IPS-11a (cell line): ENCODE measurements around the gene ATAD5.
A peak's percentile ranks its signal among the peaks of the same experiment; 100 is the strongest.
"Not testable (repeated sequence)": the region's sequence is repeated elsewhere in the genome, so short reads cannot be mapped to it uniquely, and the experiment has no call there.

Experiments
- H3K4me3 ChIP-seq: one replicate; pipeline ENCODE4 v1.5.1; 2013; ENCODE audit warnings: low read depth, low read length, control low read depth

The ATAD5 gene

DNA sequence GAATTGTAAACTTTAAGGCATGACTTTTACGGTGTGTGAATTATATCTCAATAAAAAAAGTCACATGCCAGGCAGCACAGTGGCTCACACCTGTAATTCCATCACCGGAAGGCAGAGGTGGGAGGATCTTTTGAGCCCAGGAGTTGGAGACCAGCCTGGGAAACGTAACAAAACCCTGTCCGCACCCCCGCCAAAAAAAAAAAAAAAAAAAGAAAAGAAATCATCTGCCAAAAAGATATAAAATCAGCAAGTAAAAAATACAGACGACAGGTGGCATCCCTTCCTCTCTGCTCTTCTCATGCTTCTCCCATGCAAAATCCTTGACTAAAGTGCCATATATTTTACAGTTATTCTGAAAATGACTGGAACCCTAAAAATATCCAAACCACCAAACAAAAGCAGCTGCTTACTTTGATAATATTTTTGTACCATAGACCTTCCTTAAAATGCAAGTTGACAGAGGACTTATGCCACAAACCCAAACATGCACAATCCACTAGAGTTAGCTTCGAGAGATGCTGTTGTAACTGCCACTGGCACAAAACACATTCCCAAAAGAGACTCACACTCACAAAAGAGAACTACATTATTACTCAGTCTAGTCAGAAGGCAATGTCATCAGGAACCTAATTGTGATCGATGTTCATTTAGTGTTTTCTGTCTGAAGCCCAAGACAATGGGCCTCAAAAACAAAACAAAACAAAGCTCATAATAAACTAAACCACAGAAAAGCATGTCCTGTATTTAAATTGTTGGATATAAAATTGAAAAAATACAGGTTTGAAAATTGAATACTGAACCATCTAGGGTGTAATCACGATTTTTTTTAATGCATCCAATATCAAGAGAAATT lies 9.7 kb upstream of the ATAD5 start:
- H3K4me3 ChIP-seq = no peak overlapping the region

DNA sequence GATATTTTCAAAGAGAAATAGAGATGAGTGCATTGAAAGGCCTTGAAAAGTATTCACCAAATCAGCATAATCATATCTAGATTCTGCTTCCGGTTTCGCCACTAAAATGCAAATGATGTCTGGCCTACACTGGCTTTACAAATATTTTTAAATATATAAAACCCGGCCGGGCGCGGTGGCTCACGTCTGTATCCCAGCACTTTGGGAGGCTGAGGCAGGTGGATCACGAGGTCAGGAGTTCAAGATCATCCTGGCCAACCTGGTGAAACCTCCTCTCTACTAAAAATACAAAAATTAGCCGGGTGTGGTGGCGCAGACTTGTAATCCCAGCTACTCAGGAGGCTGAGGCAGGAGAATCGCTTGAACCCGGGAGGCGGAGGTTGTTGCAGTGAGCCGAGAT lies 8.8 kb upstream of the ATAD5 start:
- H3K4me3 ChIP-seq = not testable (repeated sequence)

DNA sequence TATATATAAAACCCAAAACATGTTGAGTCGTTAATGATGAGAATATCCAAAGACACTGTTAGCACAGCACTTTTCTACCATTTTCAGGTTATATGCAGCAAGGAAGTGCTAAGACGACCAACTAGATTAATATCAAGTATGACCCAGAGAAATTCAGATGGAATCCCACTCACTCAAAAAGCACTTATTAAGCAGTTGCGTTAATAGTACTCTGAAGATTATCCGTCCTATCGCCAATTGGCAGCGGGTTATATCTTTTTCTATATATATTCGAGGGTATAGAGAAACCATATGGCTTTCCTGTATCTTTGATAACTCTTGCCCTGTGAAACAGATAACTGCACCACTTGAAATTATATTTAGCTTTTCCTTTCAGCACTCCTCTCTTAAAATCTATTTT lies 8.3 kb upstream of the ATAD5 start:
- peak overlapping the region; percentile 67 for H3K4me3 ChIP-seq

DNA sequence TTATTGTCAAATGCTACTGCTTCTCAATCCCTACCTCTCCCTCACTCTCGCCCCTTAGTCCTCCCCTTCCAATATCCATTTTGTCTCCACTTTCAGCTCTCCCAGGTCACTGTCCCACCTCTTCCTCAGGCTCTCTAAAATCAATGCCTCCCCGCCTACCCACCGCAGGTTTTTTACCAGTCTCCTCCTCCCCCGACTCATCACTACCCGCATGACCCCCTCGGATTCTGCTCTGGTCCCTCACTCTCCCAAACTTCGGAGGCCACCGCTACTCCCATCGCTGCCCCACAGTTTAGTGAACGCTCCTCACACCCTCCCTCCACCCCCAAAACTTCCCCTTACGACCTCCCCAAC lies 7.8 kb upstream of the ATAD5 start:
- H3K4me3 ChIP-seq = peak overlapping the region; percentile 67

DNA sequence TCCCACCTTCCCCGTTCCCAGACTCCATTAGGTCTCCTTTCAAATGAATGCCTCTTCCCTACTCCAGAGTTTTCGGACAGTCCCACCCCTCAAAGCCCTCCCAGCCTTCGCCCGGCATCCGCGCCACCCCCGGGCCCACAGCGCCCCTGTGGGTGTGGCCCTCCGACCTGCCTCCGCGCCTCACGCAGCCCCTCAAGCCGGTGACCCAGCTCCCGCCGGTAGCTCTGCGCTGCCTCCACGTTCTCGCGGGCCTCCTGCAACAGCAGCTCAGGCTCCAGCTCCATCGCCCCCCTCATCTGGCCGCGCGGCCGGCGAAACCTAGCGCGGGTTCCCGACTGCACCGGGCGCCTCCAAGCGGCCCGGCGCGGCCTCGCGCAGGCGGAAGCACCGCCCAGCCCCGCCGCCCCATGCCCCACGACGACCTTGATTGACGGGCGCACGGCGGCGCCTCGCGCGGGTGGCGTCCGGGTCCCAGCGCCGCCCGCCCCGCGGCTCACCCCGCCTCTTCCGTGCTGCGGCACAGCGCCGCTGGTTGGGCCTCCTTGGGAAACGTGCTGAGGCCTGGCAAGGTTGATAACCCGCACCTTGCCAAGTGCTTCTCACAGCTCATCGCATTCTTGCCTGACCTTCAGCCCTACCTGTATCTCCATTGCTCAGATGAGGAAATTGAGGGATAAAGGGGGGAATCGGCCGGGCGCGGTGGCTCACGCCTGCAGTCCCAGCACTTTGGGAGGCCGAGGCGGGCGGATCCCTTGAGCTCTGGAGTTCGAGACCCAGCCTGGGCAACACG lies 7.2 kb upstream of the ATAD5 start, which contains the start of gene CRLF3:
Gene CRLF3 (minus strand): TSS at position 337 of the 790 bp plus-strand sequence. CDS start 41 bp downstream, at position 296.
- peak within 1 kb of the TSS; percentile 67 for H3K4me3 ChIP-seq

DNA sequence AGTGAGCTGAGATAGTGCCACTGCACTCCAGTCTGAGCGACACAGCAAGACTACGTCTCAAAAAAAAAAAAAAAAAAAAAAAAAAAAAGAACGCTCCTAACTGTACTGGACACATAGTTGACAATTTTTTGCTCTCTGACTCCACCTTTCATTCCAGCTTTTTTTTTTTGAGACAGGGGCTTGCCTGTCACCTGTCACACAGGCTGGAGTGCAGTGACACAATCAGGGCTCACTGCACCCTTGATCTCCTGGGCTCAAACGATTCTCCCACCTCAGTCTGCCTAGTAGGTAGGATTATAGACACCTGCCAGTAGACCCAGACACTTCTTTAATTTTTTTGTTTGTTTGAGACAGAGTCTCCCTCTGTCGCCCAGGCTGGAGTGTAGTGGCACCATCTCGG lies 4.7 kb upstream of the ATAD5 start:
- H3K4me3 ChIP-seq = no peak overlapping the region

DNA sequence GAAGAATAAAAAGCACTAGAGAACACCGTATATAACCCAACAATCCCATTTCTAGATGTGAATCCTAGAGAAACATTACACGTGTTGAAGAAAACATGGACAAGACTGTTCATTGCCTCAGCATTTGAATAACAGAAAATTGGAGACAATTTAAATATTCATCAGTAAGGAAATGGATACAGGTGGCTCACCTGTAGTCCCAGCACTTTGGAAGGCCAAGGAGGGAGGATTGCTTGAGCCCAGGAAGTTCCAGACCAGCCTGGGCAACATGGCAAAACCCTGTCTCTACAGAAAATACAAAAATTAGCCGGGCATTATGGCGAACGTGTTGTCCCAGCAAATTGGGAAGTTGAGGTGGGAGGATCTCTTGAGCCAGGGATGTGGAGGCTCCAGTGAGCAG lies 2.7 kb upstream of the ATAD5 start:
- H3K4me3 ChIP-seq = no peak overlapping the region

DNA sequence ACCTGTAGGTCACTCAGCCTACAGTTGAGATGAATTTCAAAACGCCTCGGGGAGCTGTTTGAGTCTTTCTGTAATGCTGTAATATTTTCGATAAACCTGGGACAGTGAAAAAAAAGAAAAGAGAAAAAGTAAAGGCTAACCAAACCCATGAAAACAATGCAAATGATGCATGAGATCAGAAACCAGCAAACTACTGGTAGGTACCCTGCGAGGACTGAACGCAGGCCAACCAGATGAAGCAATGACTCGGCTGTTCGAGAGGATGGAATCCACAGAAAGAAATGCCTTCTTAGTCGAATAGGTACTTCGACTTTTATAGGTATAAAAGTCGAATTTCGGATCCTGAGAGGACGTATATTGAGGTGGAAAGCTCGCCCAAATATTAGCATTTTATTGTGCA lies 509 bp upstream of the ATAD5 start:
- peak overlapping the region; percentile 87 for H3K4me3 ChIP-seq

DNA sequence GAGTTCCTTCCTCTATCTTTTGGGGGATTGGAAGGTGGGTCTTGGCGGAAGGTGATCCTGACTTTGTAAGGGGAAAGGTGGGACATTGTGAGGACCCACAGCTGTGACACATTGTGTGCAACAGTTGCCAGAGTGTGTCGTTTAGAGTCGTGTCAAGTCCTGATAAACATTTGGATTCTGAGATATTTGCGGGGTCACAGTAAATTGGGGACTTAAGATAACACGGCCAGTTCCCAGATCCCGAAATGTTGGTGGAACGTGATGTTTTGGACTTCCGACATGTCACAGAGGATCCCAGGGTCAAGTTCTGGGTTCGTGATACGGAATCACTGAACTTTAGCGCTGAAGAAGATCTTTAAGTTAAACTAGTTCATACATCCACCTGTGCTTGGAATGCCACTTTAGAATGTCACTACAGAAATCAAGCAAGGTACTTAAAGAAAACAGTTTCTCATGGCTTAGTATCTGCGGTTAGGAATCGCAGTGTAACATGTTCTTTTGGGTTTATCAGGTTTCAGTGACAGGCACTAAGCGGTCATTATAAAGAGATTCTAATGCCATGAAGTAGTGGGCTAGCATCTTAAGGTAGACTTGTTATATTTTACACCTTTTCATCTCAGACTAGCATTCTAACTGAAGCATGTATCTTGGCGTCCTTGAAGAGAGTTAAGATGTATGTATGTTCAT lies 815 bp downstream of the ATAD5 start:
- H3K4me3 ChIP-seq = peak overlapping the region; percentile 87

DNA sequence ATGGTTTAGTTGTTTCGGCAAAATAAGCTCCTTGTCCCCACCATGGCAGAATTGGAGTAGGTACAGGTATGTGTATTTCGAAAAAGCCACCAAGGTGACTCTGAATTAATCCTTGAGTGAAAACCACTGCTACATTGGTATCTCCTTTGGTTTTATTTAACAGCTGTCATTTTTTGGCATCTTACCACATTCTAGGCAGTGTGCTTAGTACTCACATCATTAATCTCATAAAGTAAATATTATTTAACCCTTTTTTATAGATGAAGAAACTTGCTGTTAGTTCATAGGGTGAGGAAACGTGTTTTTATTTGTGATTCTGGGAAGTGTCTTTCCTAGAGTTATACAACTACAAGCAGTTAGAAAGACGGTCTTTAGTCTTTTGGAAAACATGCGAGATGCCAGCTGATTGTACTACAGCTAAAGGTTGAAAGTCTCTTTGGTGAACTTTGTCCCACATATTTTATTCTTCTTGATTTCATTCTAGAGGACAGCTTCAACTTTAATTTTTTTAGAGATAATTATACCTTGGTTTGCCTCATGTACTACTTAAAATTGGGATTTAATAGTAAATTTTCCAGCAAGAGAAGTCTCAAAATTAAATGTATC lies 6.5 kb downstream of the ATAD5 start:
- no peak overlapping the region for H3K4me3 ChIP-seq

DNA sequence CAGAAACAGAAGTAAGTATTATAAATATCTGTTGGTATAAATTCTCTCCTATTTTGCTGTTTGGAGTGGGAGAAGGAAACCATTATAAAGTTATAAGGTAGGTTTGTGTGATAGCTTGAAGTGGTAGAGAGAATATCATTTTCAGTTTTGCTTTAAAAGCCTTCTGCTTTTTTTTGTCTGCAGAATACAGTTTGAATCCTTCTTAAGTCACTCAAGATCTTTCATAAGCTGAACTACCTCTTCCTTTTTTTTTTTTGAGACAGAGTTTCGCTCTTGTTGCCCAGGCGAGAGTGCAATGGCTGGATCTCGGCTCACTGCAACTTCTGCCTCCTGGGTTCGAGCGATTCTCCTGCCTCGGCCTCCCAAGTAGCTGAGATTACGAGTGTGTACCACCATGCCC lies 9.0 kb downstream of the ATAD5 start:
- no peak overlapping the region for H3K4me3 ChIP-seq

DNA sequence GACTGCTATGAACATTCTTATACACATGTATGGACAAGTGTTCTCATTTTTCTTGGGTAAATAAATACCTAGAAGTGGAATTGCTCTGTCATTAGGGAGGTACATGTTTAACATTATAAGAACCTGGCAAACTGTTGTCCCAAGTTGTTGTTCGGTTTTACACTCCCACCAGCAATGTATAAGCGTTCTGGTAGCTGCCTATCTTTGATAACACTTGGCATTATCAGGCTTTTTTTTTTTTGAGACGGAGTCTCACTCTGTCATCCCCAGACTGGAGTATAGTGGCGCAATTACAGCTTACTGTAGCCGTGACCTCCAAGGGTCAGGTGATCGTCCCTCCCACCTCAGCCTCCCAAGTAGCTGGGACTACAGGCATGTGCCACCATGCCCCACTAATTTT lies 16.3 kb downstream of the ATAD5 start:
- no peak overlapping the region for H3K4me3 ChIP-seq

DNA sequence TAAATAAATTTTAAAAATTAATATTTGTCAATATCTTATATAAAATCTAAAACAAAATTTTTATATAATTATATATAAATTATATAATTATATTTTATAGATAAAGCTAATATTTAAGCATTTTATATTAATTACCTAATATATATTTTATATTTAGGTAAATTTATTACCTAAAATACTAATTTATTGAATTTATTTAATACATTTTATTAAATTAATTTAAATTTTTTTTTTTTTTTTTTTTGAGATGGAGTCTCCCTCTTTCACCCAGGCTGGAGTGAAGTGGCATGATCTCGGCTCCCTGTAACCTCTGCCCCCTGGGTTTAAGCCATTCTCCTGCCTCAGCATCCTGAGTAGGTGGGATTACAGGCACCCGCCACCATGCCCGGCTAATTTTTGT lies 22.4 kb downstream of the ATAD5 start:
- H3K4me3 ChIP-seq = no peak overlapping the region

DNA sequence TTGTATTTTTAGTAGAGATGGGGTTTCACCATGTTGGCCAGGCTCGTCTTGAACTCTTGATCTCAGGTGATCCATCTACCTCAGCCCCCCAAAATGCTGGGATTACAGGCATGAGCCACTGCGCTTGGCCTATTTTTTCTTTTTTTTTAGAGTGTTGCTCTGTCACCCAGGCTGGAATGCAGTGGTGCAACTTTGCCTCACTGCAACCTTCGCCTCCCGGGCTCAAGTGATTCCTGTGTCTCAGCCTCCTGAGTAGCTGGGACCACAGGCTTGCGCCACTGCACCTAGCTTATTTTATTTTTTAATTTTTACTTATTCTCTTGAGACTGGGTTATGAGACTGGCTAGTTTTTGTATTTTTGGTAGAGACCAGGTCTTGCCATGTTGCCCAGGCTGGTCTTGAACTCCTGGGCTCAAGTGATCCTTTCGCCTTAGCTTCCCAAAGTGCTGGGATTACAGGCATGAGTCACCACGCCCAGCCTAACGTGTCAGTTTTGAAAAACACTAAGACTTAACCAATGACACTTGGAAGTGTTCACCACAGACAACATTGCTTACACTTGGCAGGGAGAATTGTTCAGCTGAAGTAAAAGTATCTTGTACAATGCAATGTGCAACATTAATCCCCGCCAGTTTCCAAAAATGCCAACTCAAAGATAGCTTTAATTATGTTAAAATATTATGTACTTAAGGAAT lies 26.9 kb downstream of the ATAD5 start:
- no peak overlapping the region for H3K4me3 ChIP-seq

DNA sequence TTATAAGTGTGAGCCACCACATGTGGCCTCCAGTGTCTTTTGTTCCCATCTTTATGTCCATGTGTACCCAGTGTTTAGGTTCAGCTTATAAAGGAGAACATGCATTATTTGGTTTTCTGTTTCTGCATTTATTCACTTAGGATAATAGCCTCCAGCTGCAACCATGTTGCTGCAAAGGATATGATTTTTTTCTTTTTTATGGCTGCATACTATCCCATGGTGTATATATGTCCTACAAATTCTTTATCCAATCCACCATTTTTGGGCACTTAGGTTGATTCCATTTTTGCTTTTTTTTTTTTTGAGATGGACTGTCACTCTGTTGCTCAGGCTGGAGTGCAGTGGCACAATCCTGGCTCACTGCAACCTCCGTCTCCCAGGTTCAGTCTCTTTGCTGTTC lies 32.9 kb downstream of the ATAD5 start:
- no peak overlapping the region for H3K4me3 ChIP-seq

DNA sequence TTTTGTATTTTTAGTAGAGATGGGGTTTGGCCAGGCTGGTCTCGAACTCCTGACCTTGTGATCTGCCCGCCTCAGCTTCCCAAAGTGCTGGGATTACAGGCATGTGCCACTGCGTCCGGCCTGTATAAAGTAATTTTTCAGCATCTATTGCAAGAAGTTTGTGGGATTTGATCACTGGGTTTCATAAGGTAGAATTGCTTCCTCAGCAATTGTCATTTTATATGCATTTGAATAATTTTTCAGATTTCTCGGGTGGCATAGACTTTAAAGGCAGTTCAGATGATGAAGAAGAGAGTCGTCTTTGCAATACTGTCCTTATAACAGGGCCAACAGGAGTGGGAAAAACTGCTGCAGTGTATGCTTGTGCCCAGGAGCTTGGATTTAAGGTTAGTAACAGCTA lies 37.2 kb downstream of the ATAD5 start:
- no peak overlapping the region for H3K4me3 ChIP-seq

DNA sequence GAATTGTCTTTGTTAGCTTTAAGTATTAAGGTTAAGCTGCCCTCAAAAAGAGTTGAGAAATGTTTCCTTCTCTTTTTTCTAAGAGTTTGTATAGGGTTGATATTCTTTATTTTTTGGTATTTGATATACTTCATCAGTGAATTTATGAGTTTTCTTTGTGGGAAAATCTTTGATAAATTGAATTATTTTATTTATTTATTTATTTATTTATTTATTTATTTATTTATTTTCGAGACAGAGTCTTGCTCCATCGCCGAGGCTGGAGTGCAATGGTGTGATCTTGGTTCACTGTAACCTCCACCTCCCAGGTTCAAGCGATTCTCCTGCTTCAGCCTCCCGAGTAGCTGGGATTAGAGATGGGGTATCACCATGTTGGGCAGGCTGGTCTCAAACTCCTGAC lies 54.4 kb downstream of the ATAD5 start:
- no peak overlapping the region for H3K4me3 ChIP-seq

DNA sequence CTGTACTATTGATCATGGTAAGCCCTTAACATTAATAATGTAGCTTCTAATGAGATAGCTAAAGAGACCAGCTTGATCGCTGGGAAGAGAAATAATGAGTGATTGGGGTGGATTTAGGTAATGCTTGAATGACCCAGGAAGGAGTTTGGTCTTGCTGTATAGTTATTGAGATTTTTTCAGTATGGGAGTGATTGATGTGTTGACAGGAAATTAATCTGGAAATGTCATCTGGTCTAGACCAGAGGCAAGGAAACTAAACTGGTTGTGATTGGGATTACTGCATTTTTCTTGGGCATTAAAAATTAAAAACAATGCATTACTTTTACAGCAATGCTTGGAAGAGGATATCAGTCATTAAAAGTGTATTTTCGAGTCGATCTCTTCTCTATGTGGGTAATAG lies 62.5 kb downstream of the ATAD5 start:
- no peak overlapping the region for H3K4me3 ChIP-seq

DNA sequence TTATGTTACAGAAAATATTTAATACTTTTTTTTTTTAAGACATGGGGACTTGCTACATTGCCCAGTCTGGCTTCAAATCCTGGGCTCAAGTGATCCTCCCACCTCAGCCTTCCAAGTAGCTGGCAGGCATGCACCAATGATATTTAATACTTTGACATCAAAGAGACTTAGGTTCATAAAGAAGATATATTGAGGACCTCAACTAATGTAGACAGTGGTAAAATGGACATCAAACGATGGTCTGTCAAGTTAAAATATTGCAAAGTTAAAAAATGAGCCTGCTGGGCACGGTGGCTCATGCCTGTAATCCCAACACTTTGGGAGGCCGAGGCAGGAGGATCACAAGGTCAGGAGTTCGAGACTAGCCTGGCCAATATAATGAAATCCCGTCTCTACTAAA lies 65.5 kb downstream of the ATAD5 start:
- no peak overlapping the region for H3K4me3 ChIP-seq

DNA sequence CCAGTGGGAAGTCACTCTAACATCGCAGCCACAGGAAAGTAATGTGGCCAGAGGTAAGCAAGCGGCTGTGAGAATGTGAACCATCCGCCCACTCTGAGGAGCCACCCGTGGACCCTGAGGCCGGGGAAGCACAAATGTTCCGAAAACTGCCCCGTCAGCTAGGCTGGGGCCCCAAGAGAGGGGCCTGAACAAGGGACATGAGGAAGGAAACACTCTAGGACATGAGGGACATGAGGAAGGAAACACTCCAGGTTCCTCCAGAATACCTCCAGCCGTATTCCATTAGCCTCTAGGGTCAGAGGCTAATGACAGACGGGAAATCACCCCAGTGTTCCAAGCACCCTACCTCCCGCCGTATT lies 74.0 kb downstream of the ATAD5 start:
- peak overlapping the region; percentile 91 for H3K4me3 ChIP-seq
